Measurements from ENCODE around the gene ODAD4. TPM values are rescaled to one million over a fixed set of nuclear protein-coding genes. Genes with fewer than 3 reads are reported as not detected.

The ODAD4 gene
- total RNA-seq, 1 experiment from 2014 or later, result 0.98 TPM

DNA sequence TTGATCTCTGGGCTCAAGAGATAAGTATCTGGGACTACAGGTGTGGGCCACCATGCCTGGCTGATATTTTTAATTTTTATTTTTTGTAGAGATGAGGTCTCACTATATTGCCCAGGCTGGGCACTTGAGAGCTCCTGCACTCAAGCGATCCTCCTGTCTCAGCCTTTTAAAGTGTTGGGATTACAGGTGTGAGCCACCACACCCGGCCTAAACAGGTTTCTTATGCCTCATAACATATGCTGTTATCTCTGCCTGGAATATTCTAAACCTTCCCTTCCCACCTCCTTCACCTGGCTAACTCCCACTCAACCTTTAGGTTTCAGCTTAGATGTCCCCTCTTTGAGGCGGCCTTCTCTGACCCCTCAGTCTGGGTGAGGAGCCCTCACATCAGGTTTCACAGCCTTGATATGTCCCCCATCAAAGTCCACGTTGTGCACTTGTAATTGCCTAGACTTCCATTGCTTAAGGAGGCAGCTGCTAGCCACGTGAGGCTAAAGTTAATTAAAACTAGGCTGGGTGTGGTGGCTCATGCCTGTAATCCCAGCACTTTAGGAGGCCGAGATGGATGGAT lies 27.5 kb downstream of the ODAD4 start (continued):
- TF ChIP-seq, protein P1, sequence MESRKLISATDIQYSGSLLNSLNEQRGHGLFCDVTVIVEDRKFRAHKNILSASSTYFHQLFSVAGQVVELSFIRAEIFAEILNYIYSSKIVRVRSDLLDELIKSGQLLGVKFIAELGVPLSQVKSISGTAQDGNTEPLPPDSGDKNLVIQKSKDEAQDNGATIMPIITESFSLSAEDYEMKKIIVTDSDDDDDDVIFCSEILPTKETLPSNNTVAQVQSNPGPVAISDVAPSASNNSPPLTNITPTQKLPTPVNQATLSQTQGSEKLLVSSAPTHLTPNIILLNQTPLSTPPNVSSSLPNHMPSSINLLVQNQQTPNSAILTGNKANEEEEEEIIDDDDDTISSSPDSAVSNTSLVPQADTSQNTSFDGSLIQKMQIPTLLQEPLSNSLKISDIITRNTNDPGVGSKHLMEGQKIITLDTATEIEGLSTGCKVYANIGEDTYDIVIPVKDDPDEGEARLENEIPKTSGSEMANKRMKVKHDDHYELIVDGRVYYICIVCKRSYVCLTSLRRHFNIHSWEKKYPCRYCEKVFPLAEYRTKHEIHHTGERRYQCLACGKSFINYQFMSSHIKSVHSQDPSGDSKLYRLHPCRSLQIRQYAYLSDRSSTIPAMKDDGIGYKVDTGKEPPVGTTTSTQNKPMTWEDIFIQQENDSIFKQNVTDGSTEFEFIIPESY (IDR thresholded peaks at IDR 0.05; ENCODE audit: extremely low read depth, insufficient replicate concordance, low read length), result no peak
- TF ChIP-seq SRF (IDR thresholded peaks at IDR 0.05; ENCODE audit: low read depth) (no peak), ZFX (IDR thresholded peaks at IDR 0.05) (no peak)

DNA sequence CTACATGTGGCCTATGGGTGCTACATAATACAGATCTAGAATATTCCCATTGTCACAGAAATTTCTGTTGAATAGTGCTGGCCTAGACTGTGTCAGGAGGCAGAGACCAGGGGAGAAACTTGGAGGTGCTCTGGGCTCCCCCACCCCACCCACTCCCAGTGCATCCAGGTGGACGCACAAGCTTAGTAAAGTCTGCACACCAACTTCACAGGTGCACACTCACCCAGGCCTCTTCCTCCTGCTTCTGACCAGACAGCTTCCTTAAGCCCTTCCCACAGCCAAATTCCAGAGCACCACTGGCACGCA lies 28.6 kb downstream of the ODAD4 start:
- no peaks in the 10 kb centered on the region for H3K27me3 ChIP-seq (ENCODE audit: insufficient read depth, low read length)
- H3K27ac ChIP-seq (ENCODE audit: low read depth, low read length), result no peak overlapping the region
- H3K9me3 ChIP-seq (ENCODE audit: control insufficient read depth in 1 of 2, insufficient read depth in 1 of 2, low read depth in 1 of 2, low read length in 2 of 2), result no peaks in the 10 kb centered on the region
- BruUV-seq (replicated peaks), result no TSS peak
- H3K79me2 ChIP-seq (ENCODE audit: insufficient read depth, low read length), result no peaks in the 10 kb centered on the region
- H3K4me1 ChIP-seq (ENCODE audit: control insufficient read depth in 1 of 2, insufficient read depth in 2 of 2, low read length in 2 of 2), result no peaks in the 10 kb centered on the region
- POLR2A ChIA-PET, result interaction anchor here (0.8 to 1.1 kb wide), 2 partner anchors 28 to 270 kb away, joined by 3 to 4 read pairs; partner anchors contain the start of gene ODAD4
- H3K4me3 ChIP-seq (replicated peaks in 1 of 2; ENCODE audit: low read depth in 1 of 2, low read length in 2 of 2), result no peak overlapping the region
- RAD21 ChIA-PET (ENCODE audit: low non-redundant PET in 1 of 2, low total read pairs in 2 of 2, uncharacterized antibody in 2 of 2, unreplicated experiment in 2 of 2), result interaction anchor here (0.7 to 1.4 kb wide), 3 partner anchors 29 to 222 kb away, joined by 3 to 4 read pairs (median 4); partner anchors contain the start of gene ODAD4 (in 1 of the 2)
- no peak overlapping the region for H3K4me2 ChIP-seq (ENCODE audit: low read length)
- no peaks in the 10 kb centered on the region for H4K20me1 ChIP-seq (ENCODE audit: insufficient read depth)
- intact Hi-C loops (cut with micrococcal nuclease), result no loop called here
- ATAC-seq (no peak), DNase-seq (ENCODE audit: low read depth, low spot score) (no peak)
- H3K36me3 ChIP-seq (ENCODE audit: control insufficient read depth in 1 of 2, insufficient read depth in 2 of 2, low read length in 2 of 2), result no peaks in the 10 kb centered on the region
- H2AFZ ChIP-seq (ENCODE audit: low read depth, low read length, poor library complexity, severe bottlenecking), result no peak overlapping the region
- no peaks in the 10 kb centered on the region for H3K9me2 ChIP-seq (ENCODE audit: insufficient read depth)
- CTCF ChIA-PET, result interaction anchor here (0.6 to 1.8 kb wide), 5 partner anchors 29 to 263 kb away, joined by 3 to 6 read pairs (median 4); partner anchors contain the start of gene ODAD4
- TF ChIP-seq EZH2 (IDR thresholded peaks at IDR 0.05) (no peak), SIN3A (IDR thresholded peaks at IDR 0.05; ENCODE audit: low read depth) (no peak), SRF (IDR thresholded peaks at IDR 0.05; ENCODE audit: low read depth) (no peak), YY1 (IDR thresholded peaks at IDR 0.05; ENCODE audit: extremely low read depth, insufficient replicate concordance, low read depth, low read length) (no peak)
- TF ChIP-seq, protein P2, sequence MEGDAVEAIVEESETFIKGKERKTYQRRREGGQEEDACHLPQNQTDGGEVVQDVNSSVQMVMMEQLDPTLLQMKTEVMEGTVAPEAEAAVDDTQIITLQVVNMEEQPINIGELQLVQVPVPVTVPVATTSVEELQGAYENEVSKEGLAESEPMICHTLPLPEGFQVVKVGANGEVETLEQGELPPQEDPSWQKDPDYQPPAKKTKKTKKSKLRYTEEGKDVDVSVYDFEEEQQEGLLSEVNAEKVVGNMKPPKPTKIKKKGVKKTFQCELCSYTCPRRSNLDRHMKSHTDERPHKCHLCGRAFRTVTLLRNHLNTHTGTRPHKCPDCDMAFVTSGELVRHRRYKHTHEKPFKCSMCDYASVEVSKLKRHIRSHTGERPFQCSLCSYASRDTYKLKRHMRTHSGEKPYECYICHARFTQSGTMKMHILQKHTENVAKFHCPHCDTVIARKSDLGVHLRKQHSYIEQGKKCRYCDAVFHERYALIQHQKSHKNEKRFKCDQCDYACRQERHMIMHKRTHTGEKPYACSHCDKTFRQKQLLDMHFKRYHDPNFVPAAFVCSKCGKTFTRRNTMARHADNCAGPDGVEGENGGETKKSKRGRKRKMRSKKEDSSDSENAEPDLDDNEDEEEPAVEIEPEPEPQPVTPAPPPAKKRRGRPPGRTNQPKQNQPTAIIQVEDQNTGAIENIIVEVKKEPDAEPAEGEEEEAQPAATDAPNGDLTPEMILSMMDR (IDR thresholded peaks at IDR 0.05 in 2 of 3, conservative IDR thresholded peaks at IDR 0.05 in 1 of 3; ENCODE audit: borderline replicate concordance in 1 of 3, insufficient read depth in 1 of 3, low read depth in 2 of 3, low read length in 2 of 3), result no peak
- no peak overlapping the region for H3K9ac ChIP-seq (ENCODE audit: low read length)
